Astrocyte of the cerebellum (primary cell): ENCODE measurements around the gene ARHGAP22.

ENCODE experiments used
- DNase-seq: peaks from one replicate; pipeline ENCODE4 v3.0.0-alpha.2; 2011; ENCODE audit warnings: low read depth
- H3K4me3 ChIP-seq: 2 replicates; pipeline ENCODE4 v1.5.1; 2011; ENCODE audit warnings: mild to moderate bottlenecking, low read depth, low read length, moderate library complexity
- in situ Hi-C: cut with HindIII; loops from 2 replicates; pipeline ENCODE4 v1.10.0; 2017; ENCODE audit warnings: low sequenced_read_pairs
- TF ChIP-seq, protein P1 (sequence below): IDR thresholded peaks from 2 replicates; pipeline ENCODE4 v1.5.1; 2012; ENCODE audit warnings: low read length, low read depth, moderate library complexity, mild to moderate bottlenecking; ENCODE audit errors: missing control alignments

The ARHGAP22 gene

DNA sequence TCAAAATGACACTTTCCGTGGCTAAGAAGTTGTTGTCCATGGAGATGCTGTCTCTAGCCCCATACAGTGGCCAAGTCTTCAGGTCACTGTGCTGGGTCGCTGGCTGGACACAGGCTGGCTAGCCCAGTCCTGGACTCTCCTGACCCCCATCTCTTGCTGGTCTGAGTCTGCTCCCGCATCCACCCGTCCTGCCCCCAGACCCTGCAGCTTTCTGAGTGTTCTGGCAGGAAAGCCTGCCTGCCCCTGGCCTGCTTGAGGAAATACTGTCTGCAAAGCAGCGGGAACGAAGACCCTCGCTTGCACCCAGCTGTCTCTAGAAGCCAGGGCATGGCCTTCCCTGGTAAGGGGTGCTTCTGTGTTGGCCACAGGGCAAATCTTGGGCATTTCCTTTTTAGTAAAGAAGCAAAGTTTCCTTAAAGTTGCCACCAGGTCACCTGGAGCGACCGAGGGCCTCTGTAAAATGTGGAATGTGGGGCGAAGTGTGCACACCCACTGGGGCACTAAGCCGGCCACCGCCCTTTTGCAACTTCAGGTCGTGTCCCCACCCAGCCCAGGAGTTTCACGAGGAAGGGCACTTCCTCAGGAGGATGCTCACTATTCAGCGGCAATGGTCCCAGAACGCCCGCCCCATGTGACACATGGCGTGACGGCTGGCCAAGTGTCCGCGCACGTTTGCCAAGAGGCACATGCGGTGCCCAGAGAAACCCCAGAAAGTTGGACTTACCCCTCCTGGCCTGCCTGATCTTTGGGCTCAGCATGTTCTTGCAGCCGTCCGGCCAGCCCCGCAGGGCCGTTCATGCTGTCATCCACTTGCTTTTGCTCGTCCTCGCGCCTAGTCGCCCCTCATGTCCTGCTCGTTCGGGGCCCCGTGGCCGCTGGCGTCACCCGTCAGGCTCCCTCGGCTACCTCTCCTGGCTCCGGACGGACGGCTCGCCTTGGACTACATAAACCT is 558 bp downstream of the ARHGAP22 start:
- in situ Hi-C loops: no loop called here

DNA sequence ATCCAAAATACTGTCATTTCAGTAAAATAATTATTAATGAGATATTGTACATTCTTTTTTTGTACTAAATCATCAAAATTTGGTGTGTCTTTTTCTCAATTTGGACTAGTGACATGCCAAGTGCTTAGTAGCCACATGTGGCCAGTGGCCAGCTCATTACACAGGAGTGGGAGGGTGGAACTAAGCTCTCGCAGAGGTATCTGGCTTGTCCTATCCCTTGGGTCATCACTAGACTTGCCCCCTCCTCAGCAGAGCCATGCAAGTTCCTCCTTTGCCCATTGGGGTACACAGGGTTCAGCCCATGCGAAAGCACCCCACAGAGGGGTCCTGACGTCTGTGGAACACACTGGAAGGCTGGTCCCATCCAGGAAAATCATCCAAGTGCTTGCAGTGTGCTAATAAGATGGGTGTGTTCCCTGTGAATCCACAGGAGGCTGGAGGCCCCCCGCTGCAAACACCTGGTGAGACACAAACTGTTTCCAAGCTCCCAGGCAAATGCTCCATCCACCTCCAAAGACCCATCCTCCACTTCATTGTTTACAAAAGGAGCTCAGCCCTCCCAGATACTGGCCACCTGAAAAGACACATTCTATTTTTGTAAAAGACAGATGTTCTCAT is 1.3 kb downstream of the ARHGAP22 start:
- no peak for DNase-seq
- in situ Hi-C loops: no loop called here
- H3K4me3 ChIP-seq: peak overlapping the region; percentile 73
- TF ChIP-seq, protein P1, sequence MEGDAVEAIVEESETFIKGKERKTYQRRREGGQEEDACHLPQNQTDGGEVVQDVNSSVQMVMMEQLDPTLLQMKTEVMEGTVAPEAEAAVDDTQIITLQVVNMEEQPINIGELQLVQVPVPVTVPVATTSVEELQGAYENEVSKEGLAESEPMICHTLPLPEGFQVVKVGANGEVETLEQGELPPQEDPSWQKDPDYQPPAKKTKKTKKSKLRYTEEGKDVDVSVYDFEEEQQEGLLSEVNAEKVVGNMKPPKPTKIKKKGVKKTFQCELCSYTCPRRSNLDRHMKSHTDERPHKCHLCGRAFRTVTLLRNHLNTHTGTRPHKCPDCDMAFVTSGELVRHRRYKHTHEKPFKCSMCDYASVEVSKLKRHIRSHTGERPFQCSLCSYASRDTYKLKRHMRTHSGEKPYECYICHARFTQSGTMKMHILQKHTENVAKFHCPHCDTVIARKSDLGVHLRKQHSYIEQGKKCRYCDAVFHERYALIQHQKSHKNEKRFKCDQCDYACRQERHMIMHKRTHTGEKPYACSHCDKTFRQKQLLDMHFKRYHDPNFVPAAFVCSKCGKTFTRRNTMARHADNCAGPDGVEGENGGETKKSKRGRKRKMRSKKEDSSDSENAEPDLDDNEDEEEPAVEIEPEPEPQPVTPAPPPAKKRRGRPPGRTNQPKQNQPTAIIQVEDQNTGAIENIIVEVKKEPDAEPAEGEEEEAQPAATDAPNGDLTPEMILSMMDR: no peak

More for the DNA sequence above, 558 bp downstream of the ARHGAP22 start:
- peak overlapping the region; percentile 73 for H3K4me3 ChIP-seq
- no peak for DNase-seq
- TF ChIP-seq, protein P1: no peak

DNA sequence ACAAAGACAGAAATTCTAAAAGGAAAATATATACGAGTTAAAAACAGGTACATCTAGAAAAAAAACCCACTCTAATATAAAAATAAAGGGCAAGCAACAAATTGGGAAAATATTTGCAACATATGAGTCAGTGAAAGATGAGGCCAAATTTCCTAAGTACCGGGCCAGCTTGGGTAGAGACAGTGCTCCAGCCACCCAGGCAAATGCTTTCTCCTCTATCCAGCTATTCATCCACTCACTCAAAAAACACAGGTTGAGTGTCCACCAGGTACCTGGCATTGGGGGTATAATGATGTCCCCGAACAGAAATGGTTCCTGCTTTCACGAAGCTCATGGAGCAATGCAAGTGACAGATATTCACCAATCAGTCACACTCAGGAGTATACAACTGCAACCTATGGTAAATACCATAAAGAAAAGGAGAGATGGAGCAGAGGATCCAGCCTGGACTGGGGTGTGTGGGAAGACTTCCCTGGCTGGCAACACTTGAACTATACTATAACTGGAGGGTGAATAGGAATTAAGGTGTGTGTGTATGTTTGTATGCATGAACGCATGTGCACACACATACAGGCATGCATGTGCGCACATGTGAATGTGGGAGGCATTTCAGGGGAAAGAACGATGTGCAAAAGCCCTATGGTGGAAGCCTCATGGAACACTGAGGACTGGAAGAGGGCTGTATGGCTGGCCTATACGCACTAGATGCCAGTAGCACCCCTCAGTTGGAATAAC is 2.3 kb downstream of the ARHGAP22 start:
- no peak for DNase-seq
- in situ Hi-C loops: no loop called here
- TF ChIP-seq, protein P1: no peak
- H3K4me3 ChIP-seq: no peak overlapping the region

DNA sequence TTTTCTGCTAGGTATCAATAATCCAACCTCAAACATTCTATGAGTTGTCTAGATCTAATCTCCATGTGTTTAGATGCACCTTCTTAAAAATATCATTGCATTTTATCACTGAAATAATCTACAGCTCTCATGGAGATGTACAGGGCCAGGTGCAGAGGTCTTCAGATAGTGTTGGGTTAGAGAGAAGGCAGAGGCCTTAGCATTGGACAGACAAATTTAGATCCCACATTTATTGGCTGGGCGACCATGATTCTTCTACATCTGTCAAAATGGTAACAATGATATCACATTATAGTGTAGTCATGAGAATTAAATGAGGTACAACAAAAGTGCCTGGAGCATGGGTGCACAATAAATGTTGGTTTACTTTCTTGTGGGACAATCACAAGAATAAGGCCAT is 3.1 kb downstream of the ARHGAP22 start:
- no peak overlapping the region for H3K4me3 ChIP-seq
- no peak for DNase-seq
- in situ Hi-C loops: no loop called here
- TF ChIP-seq, protein P1: no peak

- no peak for DNase-seq
- in situ Hi-C loops: no loop called here
- H3K4me3 ChIP-seq: no peak overlapping the region
- TF ChIP-seq, protein P1: no peak
Measured at GRCh38 chr10:48600645-48601505, 4.0 kb downstream of the ARHGAP22 start.

- no peak for DNase-seq
- in situ Hi-C loops: no loop called here
- TF ChIP-seq, protein P1: no peak
- H3K4me3 ChIP-seq: no peak overlapping the region
Measured at GRCh38 chr10:48599830-48600134, 5.1 kb downstream of the ARHGAP22 start.
